ENCODE measurements around the gene DCDC1. TPM values are rescaled to one million over a fixed set of nuclear protein-coding genes. Genes with fewer than 3 reads are reported as not detected.
A peak's percentile ranks its signal among the peaks of the same experiment; 100 is the strongest.

Gene DCDC1
- total RNA-seq, 2 donors from 2014 or later: 0.33 to 1.8 TPM

GRCh38 chr11:31337806-31338205 is 31.7 kb downstream of the DCDC1 start:
- DNase-seq (no peak), ATAC-seq (no peak)
- Histone ChIP-seq H3K4me3 (no peak overlapping the region), H3K27ac (no peak overlapping the region), H3K9me3 (no peaks in the 10 kb centered on the region), H3K27me3 (no peaks in the 10 kb centered on the region), H3K36me3 (replicated peaks in 1 of 2; ENCODE audit: insufficient read depth in 1 of 2, low read depth in 2 of 2) (no peaks in the 10 kb centered on the region), H3K4me1 (no peaks in the 10 kb centered on the region)
- TF ChIP-seq POLR2A (IDR thresholded peaks at IDR 0.05) (no peak), CTCF (IDR thresholded peaks at IDR 0.05) (no peak)
- intact Hi-C loops (cut with DNase I): no loop called here
- WGBS, 2 donors: 38 to 52% methylated on average over 2 of the region's 2 CpGs

GRCh38 chr11:31328697-31329096 is 40.8 kb downstream of the DCDC1 start:
- intact Hi-C loops (cut with DNase I): no loop called here
- no peak for DNase-seq
- H3K27ac ChIP-seq: no peak overlapping the region

GRCh38 chr11:31327417-31327816 is 42.1 kb downstream of the DCDC1 start:
- no peaks in the 10 kb centered on the region for H3K9me3 ChIP-seq
- no peaks in the 10 kb centered on the region for H3K27me3 ChIP-seq
- TF ChIP-seq CTCF (IDR thresholded peaks at IDR 0.05): no peak
- TF ChIP-seq POLR2A (IDR thresholded peaks at IDR 0.05): no peak
- 84 to 91% methylated on average over 3 of the region's 3 CpGs for WGBS, 2 donors
- no peak overlapping the region for H3K27ac ChIP-seq
- H3K4me1 ChIP-seq: no peaks in the 10 kb centered on the region
- DNase-seq: no peak
- no peak for ATAC-seq
- H3K36me3 ChIP-seq (replicated peaks in 1 of 2; ENCODE audit: insufficient read depth in 1 of 2, low read depth in 2 of 2): no peaks in the 10 kb centered on the region
- H3K4me3 ChIP-seq: no peak overlapping the region
- intact Hi-C loops (cut with DNase I): no loop called here

More at GRCh38 chr11:31328697-31329096, 40.8 kb downstream of the DCDC1 start:
- Histone ChIP-seq H3K27me3 (no peaks in the 10 kb centered on the region), H3K36me3 (replicated peaks in 1 of 2; ENCODE audit: insufficient read depth in 1 of 2, low read depth in 2 of 2) (no peaks in the 10 kb centered on the region), H3K4me1 (no peaks in the 10 kb centered on the region), H3K4me3 (no peak overlapping the region), H3K9me3 (no peaks in the 10 kb centered on the region)
- WGBS, 2 donors: 91 to 96% methylated on average over 6 of the region's 6 CpGs
- no peak for TF ChIP-seq CTCF (IDR thresholded peaks at IDR 0.05)
- no peak for TF ChIP-seq POLR2A (IDR thresholded peaks at IDR 0.05)
- no peak for ATAC-seq

- ATAC-seq: no peak
- TF ChIP-seq CTCF (IDR thresholded peaks at IDR 0.05): no peak
- no peak for TF ChIP-seq POLR2A (IDR thresholded peaks at IDR 0.05)
- Histone ChIP-seq H3K36me3 (replicated peaks in 1 of 2; ENCODE audit: insufficient read depth in 1 of 2, low read depth in 2 of 2) (no peaks in the 10 kb centered on the region), H3K4me1 (no peaks in the 10 kb centered on the region), H3K27ac (no peak overlapping the region), H3K9me3 (no peaks in the 10 kb centered on the region), H3K27me3 (no peaks in the 10 kb centered on the region), H3K4me3 (no peak overlapping the region)
- intact Hi-C loops (cut with DNase I): no loop called here
- WGBS, 2 donors: 45 to 53% methylated on average over 2 of the region's 2 CpGs
- DNase-seq: no peak
These were observed 42.9 kb downstream of the DCDC1 start for GRCh38 chr11:31326470-31327148.

GRCh38 chr11:31325160-31325559 is 44.4 kb downstream of the DCDC1 start:
- Histone ChIP-seq H3K9me3 (no peaks in the 10 kb centered on the region), H3K27ac (no peak overlapping the region), H3K27me3 (no peaks in the 10 kb centered on the region), H3K4me3 (no peak overlapping the region), H3K36me3 (replicated peaks in 1 of 2; ENCODE audit: insufficient read depth in 1 of 2, low read depth in 2 of 2) (no peaks in the 10 kb centered on the region), H3K4me1 (no peaks in the 10 kb centered on the region)
- intact Hi-C loops (cut with DNase I): no loop called here
- ATAC-seq: no peak
- no peak for TF ChIP-seq POLR2A (IDR thresholded peaks at IDR 0.05)
- no peak for TF ChIP-seq CTCF (IDR thresholded peaks at IDR 0.05)
- DNase-seq: peak in 1 of 4 donors; percentile 5
